Measurements from ENCODE around the gene DENND4A. TPM values are rescaled to one million over a fixed set of nuclear protein-coding genes. Genes with fewer than 3 reads are reported as not detected.
"Not testable (repeated sequence)": the region's sequence is repeated elsewhere in the genome, so short reads cannot be mapped to it uniquely, and the experiment has no call there.

The DENND4A gene
- polyA plus RNA-seq, 1 donor, result 27.7 TPM

DNA sequence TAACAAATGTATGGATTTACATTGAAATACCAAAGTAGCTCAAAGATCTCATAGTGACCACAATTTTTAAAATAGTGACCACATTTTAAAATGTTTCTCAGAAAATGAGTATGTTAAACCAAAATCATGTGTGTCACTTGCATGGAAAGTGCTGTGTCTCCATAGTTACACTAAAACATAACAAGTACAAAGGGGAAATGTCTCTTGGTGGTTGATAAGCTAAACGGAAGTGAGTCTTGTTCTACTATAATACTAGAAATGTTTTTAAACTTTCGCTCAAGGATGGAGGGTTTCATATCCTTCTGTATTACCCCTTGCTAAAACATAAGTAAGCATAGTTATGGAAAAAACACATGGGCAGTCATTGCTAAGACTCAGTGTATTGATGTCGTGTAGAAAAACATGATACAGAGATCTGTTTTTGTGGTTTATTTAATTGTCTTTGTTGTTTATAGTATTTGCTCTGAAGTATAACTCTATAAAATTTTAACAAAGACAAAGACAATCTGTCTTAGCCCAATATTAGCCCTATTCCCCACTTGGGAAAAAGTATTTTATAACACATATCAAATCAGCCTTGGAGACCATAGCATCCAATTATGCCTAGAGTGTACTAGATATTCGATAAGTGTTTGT is 27.0 kb upstream of the DENND4A start:
- Histone ChIP-seq H3K27me3 (ENCODE audit: control insufficient read depth, insufficient read depth, low read length) (no peaks in the 10 kb centered on the region), H3K4me3 (ENCODE audit: low read length) (no peak overlapping the region), H3K36me3 (ENCODE audit: control insufficient read depth, insufficient read depth, low read length) (no peaks in the 10 kb centered on the region), H3K27ac (ENCODE audit: low read length) (peak overlapping the region; percentile 87), H3K4me1 (ENCODE audit: control insufficient read depth, insufficient read depth, low read length) (peaks cover 19% of the 10 kb centered on the region), H3K9me3 (ENCODE audit: control insufficient read depth, low read depth, low read length) (no peaks in the 10 kb centered on the region)
- no CpG with 5 or more reads among the region's 4 CpGs for WGBS (ENCODE audit: insufficient coverage, low lambda C conversion rate)
- peak; percentile 53 to 79 for DNase-seq

GRCh38 chr15:65816441-65816840 is 24.3 kb upstream of the DENND4A start:
- Histone ChIP-seq H3K9me3 (ENCODE audit: control insufficient read depth, low read depth, low read length) (peaks cover 6% of the 10 kb centered on the region), H3K27me3 (ENCODE audit: control insufficient read depth, insufficient read depth, low read length) (no peaks in the 10 kb centered on the region), H3K36me3 (ENCODE audit: control insufficient read depth, insufficient read depth, low read length) (no peaks in the 10 kb centered on the region), H3K4me1 (ENCODE audit: control insufficient read depth, insufficient read depth, low read length) (peaks cover 19% of the 10 kb centered on the region), H3K27ac (ENCODE audit: low read length) (no peak overlapping the region), H3K4me3 (ENCODE audit: low read length) (no peak overlapping the region)
- DNase-seq, result no peak
- 100% methylated on average over 2 of the region's 3 CpGs for WGBS (ENCODE audit: insufficient coverage, low lambda C conversion rate)

GRCh38 chr15:65816008-65816407 is 23.9 kb upstream of the DENND4A start:
- not testable (repeated sequence) for H3K27ac ChIP-seq (ENCODE audit: low read length); H3K4me3 ChIP-seq (ENCODE audit: low read length); H3K27me3 ChIP-seq (ENCODE audit: control insufficient read depth, insufficient read depth, low read length); H3K9me3 ChIP-seq (ENCODE audit: control insufficient read depth, low read depth, low read length); DNase-seq; H3K36me3 ChIP-seq (ENCODE audit: control insufficient read depth, insufficient read depth, low read length)
- no CpG with 5 or more reads among the region's 4 CpGs for WGBS (ENCODE audit: insufficient coverage, low lambda C conversion rate)
- peaks cover 19% of the 10 kb centered on the region for H3K4me1 ChIP-seq (ENCODE audit: control insufficient read depth, insufficient read depth, low read length)

DNA sequence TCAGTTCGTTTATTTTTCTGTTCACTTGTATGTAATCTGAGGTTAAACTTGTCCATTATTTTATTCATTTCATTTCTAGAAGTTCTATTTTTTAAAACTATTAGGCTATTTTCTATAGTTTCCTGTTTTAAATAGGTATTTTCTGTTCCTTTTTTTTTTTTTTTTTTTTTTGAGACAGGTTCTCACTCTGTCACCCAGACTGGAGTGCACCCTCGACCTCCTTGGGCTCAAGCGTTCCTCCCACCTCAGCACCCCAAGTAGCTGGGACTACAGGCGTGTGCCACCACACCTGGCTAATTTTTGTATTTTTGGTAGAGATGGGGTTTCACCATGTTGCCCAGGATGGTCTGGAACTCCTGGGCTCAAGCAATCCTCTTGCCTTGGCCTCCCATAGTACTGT is 22.2 kb upstream of the DENND4A start:
- DNase-seq; H3K4me1 ChIP-seq (ENCODE audit: control insufficient read depth, insufficient read depth, low read length); H3K27me3 ChIP-seq (ENCODE audit: control insufficient read depth, insufficient read depth, low read length); H3K27ac ChIP-seq (ENCODE audit: low read length); H3K36me3 ChIP-seq (ENCODE audit: control insufficient read depth, insufficient read depth, low read length); H3K9me3 ChIP-seq (ENCODE audit: control insufficient read depth, low read depth, low read length); H3K4me3 ChIP-seq (ENCODE audit: low read length): not testable (repeated sequence)
- WGBS (ENCODE audit: insufficient coverage, low lambda C conversion rate), result 90% methylated on average over 1 of the region's 4 CpGs

DNA sequence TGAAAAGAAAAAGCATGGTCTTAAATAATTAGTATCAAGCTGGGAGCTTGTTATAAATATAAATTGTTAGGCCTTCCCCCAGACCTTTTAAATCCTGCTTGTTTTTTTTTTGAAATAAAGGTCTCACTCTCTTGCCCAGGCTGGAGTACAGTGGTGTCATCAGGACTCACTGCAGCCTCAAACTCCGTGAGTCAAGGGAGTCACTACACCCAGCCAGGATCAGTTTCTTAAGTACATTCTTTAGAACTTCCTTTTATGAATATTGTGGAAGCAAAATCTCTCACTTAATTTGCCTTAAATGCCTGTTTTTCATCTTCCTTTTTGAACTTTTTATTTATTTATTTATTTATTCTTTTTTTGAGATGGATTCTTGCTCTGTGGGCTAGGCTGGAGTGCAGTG is 20.8 kb upstream of the DENND4A start:
- Histone ChIP-seq H3K36me3 (ENCODE audit: control insufficient read depth, insufficient read depth, low read length) (no peaks in the 10 kb centered on the region), H3K4me3 (ENCODE audit: low read length) (no peak overlapping the region), H3K27me3 (ENCODE audit: control insufficient read depth, insufficient read depth, low read length) (no peaks in the 10 kb centered on the region), H3K9me3 (ENCODE audit: control insufficient read depth, low read depth, low read length) (peaks cover 6% of the 10 kb centered on the region), H3K4me1 (ENCODE audit: control insufficient read depth, insufficient read depth, low read length) (no peaks in the 10 kb centered on the region), H3K27ac (ENCODE audit: low read length) (no peak overlapping the region)
- DNase-seq, result no peak
- WGBS (ENCODE audit: insufficient coverage, low lambda C conversion rate), result no CpG with 5 or more reads among the region's 1 CpG

- WGBS (ENCODE audit: insufficient coverage, low lambda C conversion rate), result no CpG with 5 or more reads among the region's 3 CpGs
- H3K27me3 ChIP-seq (ENCODE audit: control insufficient read depth, insufficient read depth, low read length), result no peaks in the 10 kb centered on the region
These were observed 20.4 kb upstream of the DENND4A start for GRCh38 chr15:65812467-65812866.

GRCh38 chr15:65811835-65812234 is 19.7 kb upstream of the DENND4A start:
- no peaks in the 10 kb centered on the region for H3K27me3 ChIP-seq (ENCODE audit: control insufficient read depth, insufficient read depth, low read length)
- no peak overlapping the region for H3K4me3 ChIP-seq (ENCODE audit: low read length)
- no peaks in the 10 kb centered on the region for H3K36me3 ChIP-seq (ENCODE audit: control insufficient read depth, insufficient read depth, low read length)
- WGBS (ENCODE audit: insufficient coverage, low lambda C conversion rate), result no CpG with 5 or more reads among the region's 3 CpGs
- no peak overlapping the region for H3K27ac ChIP-seq (ENCODE audit: low read length)
- no peaks in the 10 kb centered on the region for H3K4me1 ChIP-seq (ENCODE audit: control insufficient read depth, insufficient read depth, low read length)
- peaks cover 6% of the 10 kb centered on the region for H3K9me3 ChIP-seq (ENCODE audit: control insufficient read depth, low read depth, low read length)
- no peak for DNase-seq

More at GRCh38 chr15:65812467-65812866, 20.4 kb upstream of the DENND4A start:
- H3K9me3 ChIP-seq (ENCODE audit: control insufficient read depth, low read depth, low read length), result peaks cover 6% of the 10 kb centered on the region
- no peak overlapping the region for H3K4me3 ChIP-seq (ENCODE audit: low read length)
- no peaks in the 10 kb centered on the region for H3K36me3 ChIP-seq (ENCODE audit: control insufficient read depth, insufficient read depth, low read length)
- no peaks in the 10 kb centered on the region for H3K4me1 ChIP-seq (ENCODE audit: control insufficient read depth, insufficient read depth, low read length)
- H3K27ac ChIP-seq (ENCODE audit: low read length), result no peak overlapping the region
- DNase-seq, result no peak

- H3K4me1 ChIP-seq (ENCODE audit: control insufficient read depth, insufficient read depth, low read length); H3K9me3 ChIP-seq (ENCODE audit: control insufficient read depth, low read depth, low read length); H3K4me3 ChIP-seq (ENCODE audit: low read length); H3K27me3 ChIP-seq (ENCODE audit: control insufficient read depth, insufficient read depth, low read length); H3K36me3 ChIP-seq (ENCODE audit: control insufficient read depth, insufficient read depth, low read length); H3K27ac ChIP-seq (ENCODE audit: low read length); DNase-seq: not testable (repeated sequence)
- WGBS (ENCODE audit: insufficient coverage, low lambda C conversion rate), result no CpG with 5 or more reads among the region's 4 CpGs
These were observed 19.1 kb upstream of the DENND4A start for GRCh38 chr15:65811011-65811733.

- WGBS (ENCODE audit: insufficient coverage, low lambda C conversion rate), result no CpG with 5 or more reads among the region's 3 CpGs
- no peak overlapping the region for H3K27ac ChIP-seq (ENCODE audit: low read length)
- no peak overlapping the region for H3K4me3 ChIP-seq (ENCODE audit: low read length)
- peaks cover 9% of the 10 kb centered on the region for H3K4me1 ChIP-seq (ENCODE audit: control insufficient read depth, insufficient read depth, low read length)
- no peaks in the 10 kb centered on the region for H3K9me3 ChIP-seq (ENCODE audit: control insufficient read depth, low read depth, low read length)
- H3K36me3 ChIP-seq (ENCODE audit: control insufficient read depth, insufficient read depth, low read length), result no peaks in the 10 kb centered on the region
- H3K27me3 ChIP-seq (ENCODE audit: control insufficient read depth, insufficient read depth, low read length), result no peaks in the 10 kb centered on the region
- DNase-seq, result no peak
These were observed 14.3 kb upstream of the DENND4A start for GRCh38 chr15:65806397-65806796.

DNA sequence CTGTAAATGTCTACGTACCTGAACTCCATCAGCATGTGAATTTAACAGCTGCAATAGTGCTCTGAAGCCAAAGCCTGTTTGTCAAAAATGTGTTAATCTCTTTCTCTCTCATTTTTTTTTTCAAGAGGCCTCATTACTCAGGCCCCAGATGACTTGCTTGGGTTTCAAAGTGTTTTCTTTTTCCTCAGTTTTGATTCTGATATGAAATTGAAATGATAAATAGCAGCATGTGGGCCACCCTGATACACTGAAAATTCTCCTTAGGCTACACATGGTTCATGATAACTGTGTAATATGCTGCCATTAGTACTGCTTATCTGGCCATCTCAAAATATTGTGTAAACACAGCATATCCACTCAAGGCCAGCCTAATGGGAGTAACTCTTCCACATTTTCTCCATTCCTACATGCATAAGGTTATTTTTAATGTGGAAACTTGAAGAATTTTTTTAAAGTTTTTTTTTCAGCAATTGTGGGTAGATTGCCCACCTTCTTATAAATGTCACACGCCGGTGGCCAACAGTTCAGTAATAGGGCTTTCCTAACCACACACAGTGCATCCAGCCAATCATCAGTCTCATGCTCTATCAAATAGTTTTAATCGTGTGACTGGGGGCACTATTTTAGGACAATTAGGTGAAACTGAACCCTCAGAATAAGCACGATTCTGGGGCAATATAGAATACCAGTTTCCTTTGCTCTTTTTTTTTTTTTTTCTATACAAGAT is 13.1 kb upstream of the DENND4A start:
- Histone ChIP-seq H3K36me3 (ENCODE audit: control insufficient read depth, insufficient read depth, low read length) (no peaks in the 10 kb centered on the region), H3K27me3 (ENCODE audit: control insufficient read depth, insufficient read depth, low read length) (no peaks in the 10 kb centered on the region), H3K27ac (ENCODE audit: low read length) (peak overlapping the region; percentile 52), H3K9me3 (ENCODE audit: control insufficient read depth, low read depth, low read length) (no peaks in the 10 kb centered on the region), H3K4me3 (ENCODE audit: low read length) (no peak overlapping the region), H3K4me1 (ENCODE audit: control insufficient read depth, insufficient read depth, low read length) (peaks cover 9% of the 10 kb centered on the region)
- no peak for DNase-seq
- 92% methylated on average over 2 of the region's 5 CpGs for WGBS (ENCODE audit: insufficient coverage, low lambda C conversion rate)
